Measurements from ENCODE around the gene STX3.
"Not testable (repeated sequence)": the region's sequence is repeated elsewhere in the genome, so short reads cannot be mapped to it uniquely, and the experiment has no call there.

Gene STX3

GRCh38 chr11:59792507-59792906 is 37.3 kb downstream of the STX3 start:
- no peak for DNase-seq

GRCh38 chr11:59794417-59794816 is 39.2 kb downstream of the STX3 start:
- no peak for DNase-seq

- DNase-seq, result no peak
Observed at GRCh38 chr11:59800390-59801025, 45.3 kb downstream of the STX3 start.

- no peak for DNase-seq
Observed at GRCh38 chr11:59801160-59801706, 46.1 kb downstream of the STX3 start.

- DNase-seq, result no peak
Observed at GRCh38 chr11:59801981-59802638, 46.9 kb downstream of the STX3 start.

- peak; percentile 62 for DNase-seq
Observed at GRCh38 chr11:59802639-59803176, 47.5 kb downstream of the STX3 start.

GRCh38 chr11:59804061-59804460 is 48.9 kb downstream of the STX3 start:
- no peak for DNase-seq

GRCh38 chr11:59807047-59807610 is 52.0 kb downstream of the STX3 start:
- no peak for DNase-seq

GRCh38 chr11:59810189-59810910 is 55.2 kb downstream of the STX3 start, which contains the start of gene MRPL16:
Gene MRPL16 (minus strand): TSS chr11:59810778. CDS start chr11:59810658, 120 bp downstream.
- peak; percentile 83 for DNase-seq

GRCh38 chr11:59810911-59811259 is 55.7 kb downstream of the STX3 start:
- no peak for DNase-seq

- no peak for DNase-seq
Observed at GRCh38 chr11:59812220-59812619, 57.0 kb downstream of the STX3 start.

GRCh38 chr11:59813364-59813763 is 58.2 kb downstream of the STX3 start:
- no peak for DNase-seq

- no peak for DNase-seq
Observed at GRCh38 chr11:59814021-59814420, 58.8 kb downstream of the STX3 start.

GRCh38 chr11:59815754-59816153 is 60.6 kb downstream of the STX3 start:
- DNase-seq, result no peak

GRCh38 chr11:59816434-59816833 is 61.3 kb downstream of the STX3 start:
- DNase-seq, result not testable (repeated sequence)

- no peak for DNase-seq
Observed at GRCh38 chr11:59818572-59818971, 63.4 kb downstream of the STX3 start.

- DNase-seq, result no peak
Observed at GRCh38 chr11:59822989-59823566, 67.9 kb downstream of the STX3 start.

- no peak for DNase-seq
Observed at GRCh38 chr11:59829358-59829757, 74.2 kb downstream of the STX3 start.

GRCh38 chr11:59833602-59834001 is 78.4 kb downstream of the STX3 start:
- no peak for DNase-seq

- DNase-seq, result no peak
Observed at GRCh38 chr11:59839615-59840014, 84.4 kb downstream of the STX3 start.

- DNase-seq, result no peak
Observed at GRCh38 chr11:59841514-59841913, 86.3 kb downstream of the STX3 start.

GRCh38 chr11:59842316-59842715 is 87.1 kb downstream of the STX3 start:
- DNase-seq, result no peak

- no peak for DNase-seq
Observed at GRCh38 chr11:59845399-59845798, 90.2 kb downstream of the STX3 start, which contains the start of gene CBLIF. Gene CBLIF (minus strand): TSS chr11:59845499. CDS start chr11:59845453, 46 bp downstream.

All from central memory CD4-positive, alpha-beta T cell (primary cell).